AG09319 (cell line): ENCODE data around the gene TBX18.

Experiments used
- DNase-seq: peaks from one replicate; pipeline ENCODE4 v3.0.0-alpha.2; 2010; ENCODE audit warnings: low read depth; ENCODE audit errors: extremely low read depth
- CTCF ChIP-seq: IDR thresholded peaks from 2 replicates; pipeline ENCODE4 v1.5.1; 2011; ENCODE audit warnings: low read depth, mild to moderate bottlenecking, inconsistent platforms, low read length, moderate library complexity

The TBX18 gene

GRCh38 chr6:84779380-84779779 lies 15.0 kb upstream of the TBX18 start:
- TF ChIP-seq CTCF = peak; percentile 10; the same call in 1 of the 2 replicates
- DNase-seq = no peak

- DNase-seq = no peak
- no peak for TF ChIP-seq CTCF
These were observed 13.5 kb upstream of the TBX18 start for GRCh38 chr6:84777888-84778287.

- no peak for TF ChIP-seq CTCF
These were observed 12.0 kb upstream of the TBX18 start for GRCh38 chr6:84776392-84776791.

GRCh38 chr6:84775751-84776150 lies 11.4 kb upstream of the TBX18 start:
- TF ChIP-seq CTCF = no peak
- no peak for DNase-seq

More at GRCh38 chr6:84776392-84776791, 12.0 kb upstream of the TBX18 start:
- no peak for DNase-seq

- no peak; the same call in 1 of the 2 replicates for TF ChIP-seq CTCF
- no peak for DNase-seq
These were observed 10.5 kb upstream of the TBX18 start for GRCh38 chr6:84774985-84775284.

GRCh38 chr6:84774157-84774984 lies 10.0 kb upstream of the TBX18 start:
- peak; percentile 44 for TF ChIP-seq CTCF
- no peak for DNase-seq

- TF ChIP-seq CTCF = no peak
- no peak for DNase-seq
These were observed 9.2 kb upstream of the TBX18 start for GRCh38 chr6:84773431-84774156.
